ENCODE data around the gene AREG. TPM values are rescaled to one million over a fixed set of nuclear protein-coding genes. Genes with fewer than 3 reads are reported as not detected.

The AREG gene
- total RNA-seq, 2 donors from 2014 or later, result 1.3 TPM; not detected in 1

- TF ChIP-seq CTCF (conservative IDR thresholded peaks at IDR 0.05), result no peak
- no peaks in the 10 kb centered on the region for H3K36me3 Mint-ChIP-seq (ENCODE audit: low read depth)
- 93 to 96% methylated on average over 5 to 8 of the region's 8 CpGs for WGBS, 2 experiments (ENCODE audit: insufficient coverage in 1 of 2, insufficient read length in 1 of 2)
- no peak overlapping the region for H3K4me3 Mint-ChIP-seq
- Histone ChIP-seq H3K9me3 (ENCODE audit: control insufficient read depth, low read length) (no peaks in the 10 kb centered on the region), H3K4me1 (ENCODE audit: control insufficient read depth, insufficient read depth, low read length) (no peaks in the 10 kb centered on the region), H3K9ac (ENCODE audit: extremely low read depth, low read length, poor library complexity, severe bottlenecking) (no peak overlapping the region), H3K36me3 (ENCODE audit: control insufficient read depth, insufficient read depth, low read length) (no peaks in the 10 kb centered on the region), H3K27me3 (ENCODE audit: control insufficient read depth, insufficient read depth, low read length, poor library complexity, severe bottlenecking) (peaks cover 32% of the 10 kb centered on the region), H3K27ac (ENCODE audit: low read depth, low read length) (no peak overlapping the region), H3K4me3 (ENCODE audit: low read length) (no peak overlapping the region)
- no peaks in the 10 kb centered on the region for H3K4me1 Mint-ChIP-seq
- H3K27ac Mint-ChIP-seq, result no peak overlapping the region
- peaks cover 26% of the 10 kb centered on the region for H3K27me3 Mint-ChIP-seq (ENCODE audit: insufficient read depth)
- no peak for DNase-seq
- no peaks in the 10 kb centered on the region for H3K9me3 Mint-ChIP-seq
These were observed 1.4 kb downstream of the AREG start for GRCh38 chr4:74446193-74446868.

- Mint-ChIP-seq H3K36me3 (ENCODE audit: low read depth) (no peaks in the 10 kb centered on the region), H3K27me3 (ENCODE audit: insufficient read depth) (peaks cover 26% of the 10 kb centered on the region), H3K4me3 (no peak overlapping the region), H3K4me1 (no peaks in the 10 kb centered on the region), H3K9me3 (no peaks in the 10 kb centered on the region), H3K27ac (no peak overlapping the region)
- H3K36me3 ChIP-seq (ENCODE audit: control insufficient read depth, insufficient read depth, low read length), result no peaks in the 10 kb centered on the region
- H3K9ac ChIP-seq (ENCODE audit: extremely low read depth, low read length, poor library complexity, severe bottlenecking), result no peak overlapping the region
- no peaks in the 10 kb centered on the region for H3K4me1 ChIP-seq (ENCODE audit: control insufficient read depth, insufficient read depth, low read length)
- H3K4me3 ChIP-seq (ENCODE audit: low read length), result no peak overlapping the region
- WGBS, 2 experiments (ENCODE audit: insufficient coverage in 1 of 2, insufficient read length in 1 of 2), result 92 to 100% methylated on average over 1 of the region's 1 CpG
- no peaks in the 10 kb centered on the region for H3K9me3 ChIP-seq (ENCODE audit: control insufficient read depth, low read length)
- peaks cover 32% of the 10 kb centered on the region for H3K27me3 ChIP-seq (ENCODE audit: control insufficient read depth, insufficient read depth, low read length, poor library complexity, severe bottlenecking)
- DNase-seq, result no peak
- TF ChIP-seq CTCF (conservative IDR thresholded peaks at IDR 0.05), result no peak
- H3K27ac ChIP-seq (ENCODE audit: low read depth, low read length), result no peak overlapping the region
These were observed 2.0 kb downstream of the AREG start for GRCh38 chr4:74446896-74447295.

GRCh38 chr4:74447636-74448233, 2.8 kb downstream of the AREG start:
- Histone ChIP-seq H3K27me3 (ENCODE audit: control insufficient read depth, insufficient read depth, low read length, poor library complexity, severe bottlenecking) (peaks cover 31% of the 10 kb centered on the region), H3K36me3 (ENCODE audit: control insufficient read depth, insufficient read depth, low read length) (no peaks in the 10 kb centered on the region), H3K4me1 (ENCODE audit: control insufficient read depth, insufficient read depth, low read length) (no peaks in the 10 kb centered on the region), H3K27ac (ENCODE audit: low read depth, low read length) (no peak overlapping the region), H3K9ac (ENCODE audit: extremely low read depth, low read length, poor library complexity, severe bottlenecking) (no peak overlapping the region), H3K9me3 (ENCODE audit: control insufficient read depth, low read length) (no peaks in the 10 kb centered on the region), H3K4me3 (ENCODE audit: low read length) (no peak overlapping the region)
- Mint-ChIP-seq H3K36me3 (ENCODE audit: low read depth) (no peaks in the 10 kb centered on the region), H3K9me3 (no peaks in the 10 kb centered on the region), H3K4me1 (no peaks in the 10 kb centered on the region), H3K4me3 (no peak overlapping the region), H3K27me3 (ENCODE audit: insufficient read depth) (peaks cover 26% of the 10 kb centered on the region), H3K27ac (no peak overlapping the region)
- WGBS, 2 experiments (ENCODE audit: insufficient coverage in 1 of 2, insufficient read length in 1 of 2), result 70 to 98% methylated on average over 2 to 5 of the region's 5 CpGs
- no peak for DNase-seq
- TF ChIP-seq CTCF (conservative IDR thresholded peaks at IDR 0.05), result no peak
